A549 (cell line): Measurements from ENCODE around the gene PRUNE2.

ENCODE experiments used
- CEBPB ChIP-seq, 2 experiments: fragments of >200 bp in 1 of 2; sonication (Bioruptor Twin) in 1 of 2; formaldehyde crosslinking in 1 of 2; IDR thresholded peaks; 2 replicates each; pipeline ENCODE4 v1.6.1; 2012 to 2016
- EHF ChIP-seq: fragments of 250-450 bp; sonication (Bioruptor Pico); IDR thresholded peaks from 2 replicates; pipeline ENCODE4 v1.5.0; 2020; ENCODE audit warnings: mild to moderate bottlenecking
- FOSL2 ChIP-seq, 2 experiments: fragments of 450-650 bp in 1 of 2; fragments of >200 bp in 1 of 2; sonication (Bioruptor Twin) in 1 of 2; formaldehyde crosslinking; IDR thresholded peaks; 2 replicates each; pipeline versions ENCODE4 v1.5.0 to v1.6.1; 2016 to 2020; ENCODE audit warnings: mild to moderate bottlenecking in 1 of 2, moderate library complexity in 1 of 2
- MYC ChIP-seq: IDR thresholded peaks from 2 replicates; pipeline ENCODE4 v1.6.1; 2012; ENCODE audit warnings: mild to moderate bottlenecking, inconsistent platforms, low read length, improper control_type of control experiment, borderline replicate concordance
- NR3C1 ChIP-seq: fragments of >200 bp; sonication (Bioruptor Twin); formaldehyde crosslinking; IDR thresholded peaks from 3 replicates; pipeline ENCODE4 v1.6.1; 2017
- POLR2A ChIP-seq: IDR thresholded peaks from 2 replicates; pipeline ENCODE4 v1.6.1; 2012; ENCODE audit warnings: mild to moderate bottlenecking, low read length
- RFX5 ChIP-seq: fragments of 450-650 bp; IDR thresholded peaks from 2 replicates; pipeline ENCODE4 v1.7.1; 2014; ENCODE audit warnings: antibody characterized with exemption, mild to moderate bottlenecking, moderate library complexity
- TF ChIP-seq, protein P1 (sequence below): fragments of >200 bp; sonication (Bioruptor Twin); formaldehyde crosslinking; IDR thresholded peaks from 3 replicates; pipeline ENCODE4 v1.5.1; 2016
- TF ChIP-seq, protein P2 (sequence below): fragments of 200-600 bp; sonication (generic); IDR thresholded peaks from 2 replicates; pipeline ENCODE4 v1.6.1; 2016; ENCODE audit warnings: antibody characterized with exemption, mild to moderate bottlenecking, moderate library complexity
- TF ChIP-seq, protein P3 (sequence below): IDR thresholded peaks from 2 replicates; pipeline ENCODE4 v1.6.1; 2012
- TF ChIP-seq, protein P4 (sequence below): IDR thresholded peaks from 2 replicates; pipeline ENCODE4 v1.6.1; 2012; ENCODE audit warnings: low read depth, borderline replicate concordance

DNA sequence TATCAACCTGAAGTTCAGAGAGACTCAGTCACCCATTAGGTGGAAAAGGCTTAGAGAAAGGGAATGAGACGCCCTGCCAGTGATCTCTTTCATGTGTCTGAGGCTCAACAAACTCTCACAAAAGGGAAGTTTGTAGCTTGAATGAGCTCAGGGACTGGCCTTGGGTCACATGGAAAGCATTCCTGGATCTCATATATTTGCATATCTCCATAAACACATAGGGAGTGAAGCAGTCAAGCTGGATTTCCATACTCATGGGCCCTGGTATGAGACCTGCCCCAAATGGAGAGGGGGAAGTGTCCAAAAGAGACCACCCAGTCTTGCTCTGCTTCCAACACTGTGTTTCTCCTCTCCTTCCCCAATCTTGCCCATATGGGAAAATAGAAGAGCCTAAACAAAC is 26.4 kb upstream of the PRUNE2 start:
- TF ChIP-seq POLR2A (no peak), NR3C1 (no peak), FOSL2 (IDR thresholded peaks at IDR 0.05) (no peak), FOSL2 (CRISPR knock-in tag; IDR thresholded peaks at IDR 0.05) (no peak), EHF (no peak), RFX5 (no peak), MYC (no peak), CEBPB (IDR thresholded peaks at IDR 0.05) (no peak)
- TF ChIP-seq, protein P1, sequence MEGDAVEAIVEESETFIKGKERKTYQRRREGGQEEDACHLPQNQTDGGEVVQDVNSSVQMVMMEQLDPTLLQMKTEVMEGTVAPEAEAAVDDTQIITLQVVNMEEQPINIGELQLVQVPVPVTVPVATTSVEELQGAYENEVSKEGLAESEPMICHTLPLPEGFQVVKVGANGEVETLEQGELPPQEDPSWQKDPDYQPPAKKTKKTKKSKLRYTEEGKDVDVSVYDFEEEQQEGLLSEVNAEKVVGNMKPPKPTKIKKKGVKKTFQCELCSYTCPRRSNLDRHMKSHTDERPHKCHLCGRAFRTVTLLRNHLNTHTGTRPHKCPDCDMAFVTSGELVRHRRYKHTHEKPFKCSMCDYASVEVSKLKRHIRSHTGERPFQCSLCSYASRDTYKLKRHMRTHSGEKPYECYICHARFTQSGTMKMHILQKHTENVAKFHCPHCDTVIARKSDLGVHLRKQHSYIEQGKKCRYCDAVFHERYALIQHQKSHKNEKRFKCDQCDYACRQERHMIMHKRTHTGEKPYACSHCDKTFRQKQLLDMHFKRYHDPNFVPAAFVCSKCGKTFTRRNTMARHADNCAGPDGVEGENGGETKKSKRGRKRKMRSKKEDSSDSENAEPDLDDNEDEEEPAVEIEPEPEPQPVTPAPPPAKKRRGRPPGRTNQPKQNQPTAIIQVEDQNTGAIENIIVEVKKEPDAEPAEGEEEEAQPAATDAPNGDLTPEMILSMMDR = no peak
- TF ChIP-seq, protein P2, sequence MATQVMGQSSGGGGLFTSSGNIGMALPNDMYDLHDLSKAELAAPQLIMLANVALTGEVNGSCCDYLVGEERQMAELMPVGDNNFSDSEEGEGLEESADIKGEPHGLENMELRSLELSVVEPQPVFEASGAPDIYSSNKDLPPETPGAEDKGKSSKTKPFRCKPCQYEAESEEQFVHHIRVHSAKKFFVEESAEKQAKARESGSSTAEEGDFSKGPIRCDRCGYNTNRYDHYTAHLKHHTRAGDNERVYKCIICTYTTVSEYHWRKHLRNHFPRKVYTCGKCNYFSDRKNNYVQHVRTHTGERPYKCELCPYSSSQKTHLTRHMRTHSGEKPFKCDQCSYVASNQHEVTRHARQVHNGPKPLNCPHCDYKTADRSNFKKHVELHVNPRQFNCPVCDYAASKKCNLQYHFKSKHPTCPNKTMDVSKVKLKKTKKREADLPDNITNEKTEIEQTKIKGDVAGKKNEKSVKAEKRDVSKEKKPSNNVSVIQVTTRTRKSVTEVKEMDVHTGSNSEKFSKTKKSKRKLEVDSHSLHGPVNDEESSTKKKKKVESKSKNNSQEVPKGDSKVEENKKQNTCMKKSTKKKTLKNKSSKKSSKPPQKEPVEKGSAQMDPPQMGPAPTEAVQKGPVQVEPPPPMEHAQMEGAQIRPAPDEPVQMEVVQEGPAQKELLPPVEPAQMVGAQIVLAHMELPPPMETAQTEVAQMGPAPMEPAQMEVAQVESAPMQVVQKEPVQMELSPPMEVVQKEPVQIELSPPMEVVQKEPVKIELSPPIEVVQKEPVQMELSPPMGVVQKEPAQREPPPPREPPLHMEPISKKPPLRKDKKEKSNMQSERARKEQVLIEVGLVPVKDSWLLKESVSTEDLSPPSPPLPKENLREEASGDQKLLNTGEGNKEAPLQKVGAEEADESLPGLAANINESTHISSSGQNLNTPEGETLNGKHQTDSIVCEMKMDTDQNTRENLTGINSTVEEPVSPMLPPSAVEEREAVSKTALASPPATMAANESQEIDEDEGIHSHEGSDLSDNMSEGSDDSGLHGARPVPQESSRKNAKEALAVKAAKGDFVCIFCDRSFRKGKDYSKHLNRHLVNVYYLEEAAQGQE = no peak
- TF ChIP-seq, protein P3, sequence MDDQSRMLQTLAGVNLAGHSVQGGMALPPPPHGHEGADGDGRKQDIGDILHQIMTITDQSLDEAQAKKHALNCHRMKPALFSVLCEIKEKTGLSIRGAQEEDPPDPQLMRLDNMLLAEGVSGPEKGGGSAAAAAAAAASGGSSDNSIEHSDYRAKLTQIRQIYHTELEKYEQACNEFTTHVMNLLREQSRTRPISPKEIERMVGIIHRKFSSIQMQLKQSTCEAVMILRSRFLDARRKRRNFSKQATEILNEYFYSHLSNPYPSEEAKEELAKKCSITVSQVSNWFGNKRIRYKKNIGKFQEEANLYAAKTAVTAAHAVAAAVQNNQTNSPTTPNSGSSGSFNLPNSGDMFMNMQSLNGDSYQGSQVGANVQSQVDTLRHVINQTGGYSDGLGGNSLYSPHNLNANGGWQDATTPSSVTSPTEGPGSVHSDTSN = no peak
- TF ChIP-seq, protein P4, sequence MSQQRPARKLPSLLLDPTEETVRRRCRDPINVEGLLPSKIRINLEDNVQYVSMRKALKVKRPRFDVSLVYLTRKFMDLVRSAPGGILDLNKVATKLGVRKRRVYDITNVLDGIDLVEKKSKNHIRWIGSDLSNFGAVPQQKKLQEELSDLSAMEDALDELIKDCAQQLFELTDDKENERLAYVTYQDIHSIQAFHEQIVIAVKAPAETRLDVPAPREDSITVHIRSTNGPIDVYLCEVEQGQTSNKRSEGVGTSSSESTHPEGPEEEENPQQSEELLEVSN = no peak
